Measurements from ENCODE around the gene HSD17B12. TPM values are rescaled to one million over a fixed set of nuclear protein-coding genes. Genes with fewer than 3 reads are reported as not detected.
A peak's percentile ranks its signal among the peaks of the same experiment; 100 is the strongest.

The HSD17B12 gene
- total and polyA plus RNA-seq, 9 donors = 27.2 to 46.7 (median 31.6) TPM

GRCh38 chr11:43837879-43838278, 157.3 kb downstream of the HSD17B12 start:
- 70% methylated on average over 2 of the region's 4 CpGs for WGBS (ENCODE audit: insufficient coverage)
- DNase-seq = peak; percentile 25

DNA sequence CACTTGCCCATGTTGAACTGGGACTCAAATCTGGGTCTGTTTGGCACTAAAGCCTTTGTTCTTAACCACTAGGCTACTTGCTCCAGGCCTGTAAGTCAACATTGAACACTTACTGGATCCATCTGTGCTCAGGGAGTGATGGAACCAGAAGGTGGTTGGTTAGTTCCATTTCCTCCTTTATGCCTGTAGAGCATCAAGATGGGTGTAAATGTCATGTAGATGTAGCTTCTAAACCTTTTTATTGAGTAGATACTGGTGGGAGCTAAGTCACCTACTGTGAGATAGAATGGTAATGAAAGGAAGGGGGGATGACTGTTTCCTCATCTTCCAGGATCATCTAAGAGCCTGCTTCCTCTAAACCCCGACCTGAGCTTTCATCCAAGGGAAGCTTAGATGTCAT, 161.5 kb downstream of the HSD17B12 start:
- no peak for DNase-seq
- Histone ChIP-seq H3K27ac (ENCODE audit: low read length) (no peak overlapping the region), H3K9me3 (replicated peaks; ENCODE audit: control insufficient read depth, low read depth, low read length) (no peaks in the 10 kb centered on the region), H3K4me1 (ENCODE audit: control insufficient read depth, insufficient read depth, low read length) (no peaks in the 10 kb centered on the region), H3K4me3 (ENCODE audit: low read length) (no peak overlapping the region), H3K36me3 (ENCODE audit: control insufficient read depth, insufficient read depth, low read length) (peaks cover 2% of the 10 kb centered on the region), H3K27me3 (ENCODE audit: control insufficient read depth, insufficient read depth, low read length) (no peaks in the 10 kb centered on the region)
- no CpG with 5 or more reads among the region's 1 CpG for WGBS (ENCODE audit: insufficient coverage)

More at GRCh38 chr11:43837879-43838278, 157.3 kb downstream of the HSD17B12 start:
- no peaks in the 10 kb centered on the region for H3K36me3 ChIP-seq (ENCODE audit: control insufficient read depth, insufficient read depth, low read length)
- peak overlapping the region; percentile 59 for H3K27ac ChIP-seq (ENCODE audit: low read length)
- H3K27me3 ChIP-seq (ENCODE audit: control insufficient read depth, insufficient read depth, low read length) = no peaks in the 10 kb centered on the region
- H3K4me1 ChIP-seq (ENCODE audit: control insufficient read depth, insufficient read depth, low read length) = peaks cover 2% of the 10 kb centered on the region
- no peak overlapping the region for H3K4me3 ChIP-seq (ENCODE audit: low read length)
- H3K9me3 ChIP-seq (replicated peaks; ENCODE audit: control insufficient read depth, low read depth, low read length) = no peaks in the 10 kb centered on the region

GRCh38 chr11:43845816-43846215, 165.3 kb downstream of the HSD17B12 start:
- no peak for DNase-seq
- H3K9me3 ChIP-seq (replicated peaks; ENCODE audit: control insufficient read depth, low read depth, low read length) = no peaks in the 10 kb centered on the region
- no peaks in the 10 kb centered on the region for H3K4me1 ChIP-seq (ENCODE audit: control insufficient read depth, insufficient read depth, low read length)
- 95% methylated on average over 2 of the region's 3 CpGs for WGBS (ENCODE audit: insufficient coverage)
- H3K36me3 ChIP-seq (ENCODE audit: control insufficient read depth, insufficient read depth, low read length) = peaks cover 2% of the 10 kb centered on the region
- no peaks in the 10 kb centered on the region for H3K27me3 ChIP-seq (ENCODE audit: control insufficient read depth, insufficient read depth, low read length)
- H3K4me3 ChIP-seq (ENCODE audit: low read length) = no peak overlapping the region
- H3K27ac ChIP-seq (ENCODE audit: low read length) = no peak overlapping the region

DNA sequence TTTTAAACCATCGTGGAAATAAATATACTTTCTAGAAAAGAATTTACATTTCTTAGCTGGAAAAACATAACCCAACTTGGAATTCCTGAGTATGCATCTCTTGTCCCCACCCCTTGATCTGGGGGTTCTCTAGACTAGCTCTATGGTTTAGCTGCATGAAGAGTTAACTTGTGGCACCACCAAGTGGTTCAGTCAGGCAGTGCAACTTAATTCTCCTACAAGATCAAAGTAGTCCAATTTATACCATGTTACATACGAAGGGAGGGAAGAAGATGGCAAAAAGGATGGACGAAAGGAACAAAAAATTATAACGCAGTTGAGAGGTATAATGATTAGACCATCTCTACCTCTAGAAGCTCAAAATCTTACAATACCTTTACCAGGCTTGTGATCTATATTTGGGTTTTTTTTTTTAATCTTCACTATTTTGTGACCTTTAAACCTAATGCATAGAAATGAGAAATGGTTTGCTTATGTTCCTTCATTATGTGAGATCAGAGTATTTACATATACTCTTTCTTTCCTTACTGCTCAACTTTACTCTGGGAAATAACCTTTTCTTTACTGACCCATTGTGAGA, 171.6 kb downstream of the HSD17B12 start:
- Histone ChIP-seq H3K36me3 (ENCODE audit: control insufficient read depth, insufficient read depth, low read length) (no peaks in the 10 kb centered on the region), H3K4me1 (ENCODE audit: control insufficient read depth, insufficient read depth, low read length) (no peaks in the 10 kb centered on the region), H3K4me3 (ENCODE audit: low read length) (no peak overlapping the region), H3K27ac (ENCODE audit: low read length) (no peak overlapping the region), H3K27me3 (ENCODE audit: control insufficient read depth, insufficient read depth, low read length) (no peaks in the 10 kb centered on the region), H3K9me3 (replicated peaks; ENCODE audit: control insufficient read depth, low read depth, low read length) (no peaks in the 10 kb centered on the region)
- no CpG with 5 or more reads among the region's 4 CpGs for WGBS (ENCODE audit: insufficient coverage)
- peak; percentile 62 for DNase-seq

GRCh38 chr11:43853781-43854180, 173.2 kb downstream of the HSD17B12 start:
- H3K9me3 ChIP-seq (replicated peaks; ENCODE audit: control insufficient read depth, low read depth, low read length) = no peaks in the 10 kb centered on the region
- no peaks in the 10 kb centered on the region for H3K27me3 ChIP-seq (ENCODE audit: control insufficient read depth, insufficient read depth, low read length)
- no peak for DNase-seq
- no peak overlapping the region for H3K27ac ChIP-seq (ENCODE audit: low read length)
- H3K36me3 ChIP-seq (ENCODE audit: control insufficient read depth, insufficient read depth, low read length) = no peaks in the 10 kb centered on the region
- no peaks in the 10 kb centered on the region for H3K4me1 ChIP-seq (ENCODE audit: control insufficient read depth, insufficient read depth, low read length)
- no peak overlapping the region for H3K4me3 ChIP-seq (ENCODE audit: low read length)

DNA sequence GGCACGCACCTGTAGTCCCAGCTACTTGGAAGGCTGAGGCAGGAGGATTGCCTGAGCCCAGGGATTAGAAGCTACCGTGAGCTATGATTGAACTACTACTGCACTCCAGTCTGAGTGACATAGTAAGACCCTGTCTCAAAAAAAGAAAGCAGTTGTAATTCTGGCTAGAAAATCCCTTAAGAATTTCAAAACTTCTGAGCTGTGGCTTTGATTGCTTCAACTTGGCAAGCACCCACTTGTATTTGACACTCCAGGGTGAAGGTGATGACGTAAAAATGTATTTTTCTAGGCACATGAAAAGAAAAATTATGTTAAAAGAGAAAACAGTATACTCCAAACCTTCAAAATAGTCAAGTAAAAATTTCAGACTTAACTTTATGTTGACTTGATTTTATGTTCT, 176.5 kb downstream of the HSD17B12 start:
- DNase-seq = no peak
- Histone ChIP-seq H3K4me3 (ENCODE audit: low read length) (no peak overlapping the region), H3K36me3 (ENCODE audit: control insufficient read depth, insufficient read depth, low read length) (no peaks in the 10 kb centered on the region), H3K27ac (ENCODE audit: low read length) (no peak overlapping the region), H3K9me3 (replicated peaks; ENCODE audit: control insufficient read depth, low read depth, low read length) (peaks cover 3% of the 10 kb centered on the region), H3K27me3 (ENCODE audit: control insufficient read depth, insufficient read depth, low read length) (no peaks in the 10 kb centered on the region), H3K4me1 (ENCODE audit: control insufficient read depth, insufficient read depth, low read length) (no peaks in the 10 kb centered on the region)
- WGBS (ENCODE audit: insufficient coverage) = 93% methylated on average over 2 of the region's 3 CpGs

GRCh38 chr11:43861141-43861540, 180.6 kb downstream of the HSD17B12 start:
- no CpG with 5 or more reads among the region's 2 CpGs for WGBS (ENCODE audit: insufficient coverage)
- H3K36me3 ChIP-seq (ENCODE audit: control insufficient read depth, insufficient read depth, low read length) = no peaks in the 10 kb centered on the region
- H3K9me3 ChIP-seq (replicated peaks; ENCODE audit: control insufficient read depth, low read depth, low read length) = peaks cover 3% of the 10 kb centered on the region
- DNase-seq = no peak
- H3K4me1 ChIP-seq (ENCODE audit: control insufficient read depth, insufficient read depth, low read length) = no peaks in the 10 kb centered on the region
- H3K4me3 ChIP-seq (ENCODE audit: low read length) = no peak overlapping the region
- H3K27me3 ChIP-seq (ENCODE audit: control insufficient read depth, insufficient read depth, low read length) = no peaks in the 10 kb centered on the region
- no peak overlapping the region for H3K27ac ChIP-seq (ENCODE audit: low read length)

GRCh38 chr11:43866520-43866919, 186.0 kb downstream of the HSD17B12 start:
- 44% methylated on average over 1 of the region's 2 CpGs for WGBS (ENCODE audit: insufficient coverage)

DNA sequence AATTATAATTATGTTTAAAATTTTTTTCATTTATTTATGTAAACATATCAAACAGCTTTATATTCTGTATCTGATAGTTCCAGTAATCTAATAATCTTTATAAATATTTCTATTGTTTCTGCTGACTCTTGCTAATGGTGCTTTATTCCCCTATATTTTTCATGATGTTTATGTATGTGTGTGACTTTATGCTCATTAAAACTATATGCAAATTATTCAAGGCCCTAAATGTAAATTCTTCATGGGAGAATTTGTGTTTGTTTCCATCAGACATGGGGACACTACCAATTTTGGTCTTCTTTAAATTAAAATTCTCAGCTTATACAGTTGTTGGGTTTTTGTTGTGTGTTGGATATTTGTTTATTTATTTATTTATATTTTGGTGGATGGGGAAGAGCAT, 186.4 kb downstream of the HSD17B12 start:
- DNase-seq = no peak
- Histone ChIP-seq H3K27ac (ENCODE audit: low read length) (no peak overlapping the region), H3K9me3 (replicated peaks; ENCODE audit: control insufficient read depth, low read depth, low read length) (no peaks in the 10 kb centered on the region), H3K4me1 (ENCODE audit: control insufficient read depth, insufficient read depth, low read length) (no peaks in the 10 kb centered on the region), H3K4me3 (ENCODE audit: low read length) (no peak overlapping the region), H3K27me3 (ENCODE audit: control insufficient read depth, insufficient read depth, low read length) (peaks cover 6% of the 10 kb centered on the region), H3K36me3 (ENCODE audit: control insufficient read depth, insufficient read depth, low read length) (no peaks in the 10 kb centered on the region)

More at GRCh38 chr11:43866520-43866919, 186.0 kb downstream of the HSD17B12 start:
- no peaks in the 10 kb centered on the region for H3K4me1 ChIP-seq (ENCODE audit: control insufficient read depth, insufficient read depth, low read length)
- no peak overlapping the region for H3K27ac ChIP-seq (ENCODE audit: low read length)
- H3K9me3 ChIP-seq (replicated peaks; ENCODE audit: control insufficient read depth, low read depth, low read length) = no peaks in the 10 kb centered on the region
- no peak for DNase-seq
- no peaks in the 10 kb centered on the region for H3K36me3 ChIP-seq (ENCODE audit: control insufficient read depth, insufficient read depth, low read length)
- H3K27me3 ChIP-seq (ENCODE audit: control insufficient read depth, insufficient read depth, low read length) = peaks cover 4% of the 10 kb centered on the region
- no peak overlapping the region for H3K4me3 ChIP-seq (ENCODE audit: low read length)

DNA sequence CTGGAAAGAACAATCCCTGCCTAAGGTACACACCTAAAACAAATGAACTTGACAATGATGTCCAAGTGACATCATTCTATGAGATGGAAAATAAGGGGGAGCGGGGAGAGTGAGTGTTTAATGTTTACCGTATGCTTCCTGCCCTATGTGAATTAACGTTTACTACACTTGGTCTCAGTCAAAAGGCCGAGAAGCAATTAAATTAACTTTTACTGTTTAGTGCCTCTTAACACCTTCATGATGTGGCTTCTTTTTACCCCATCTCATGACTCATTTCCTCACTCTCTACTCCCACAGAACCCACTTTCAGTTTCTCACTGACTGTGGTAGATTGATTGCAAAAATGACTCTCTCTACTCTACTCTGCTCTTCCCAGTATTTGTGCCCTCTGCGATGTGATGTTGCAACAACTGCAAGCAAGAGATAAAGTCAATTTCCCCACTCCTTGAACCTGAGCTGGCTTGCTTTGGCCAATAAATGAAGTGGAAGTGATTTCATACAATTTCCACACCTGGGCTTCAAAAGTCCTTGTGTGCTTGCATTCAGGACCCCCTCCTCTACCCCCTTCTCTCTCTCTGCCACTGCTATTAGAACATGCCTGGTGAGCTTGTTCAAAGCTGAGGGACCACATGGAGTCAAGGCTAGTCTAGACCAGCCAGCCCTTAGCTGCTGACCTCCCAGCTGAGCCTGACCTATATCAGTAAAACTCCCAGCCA, 188.5 kb downstream of the HSD17B12 start:
- Histone ChIP-seq H3K36me3 (ENCODE audit: control insufficient read depth, insufficient read depth, low read length) (no peaks in the 10 kb centered on the region), H3K4me3 (ENCODE audit: low read length) (no peak overlapping the region), H3K27me3 (ENCODE audit: control insufficient read depth, insufficient read depth, low read length) (peaks cover 16% of the 10 kb centered on the region), H3K4me1 (ENCODE audit: control insufficient read depth, insufficient read depth, low read length) (no peaks in the 10 kb centered on the region), H3K27ac (ENCODE audit: low read length) (no peak overlapping the region), H3K9me3 (replicated peaks; ENCODE audit: control insufficient read depth, low read depth, low read length) (no peaks in the 10 kb centered on the region)
- WGBS (ENCODE audit: insufficient coverage) = 0% methylated on average over 1 of the region's 5 CpGs
- peak; percentile 40 for DNase-seq
